HG03196 (cell line): ENCODE results near the gene ZFR2.
"Not testable (repeated sequence)": the region's sequence is repeated elsewhere in the genome, so short reads cannot be mapped to it uniquely, and the experiment has no call there.

Source experiments
- ATAC-seq: cut with Tn5 transposase; IDR thresholded peaks from one replicate; pipeline ENCODE4 v1.9.1; 2021; ENCODE audit not compliant: unreplicated experiment

Gene ZFR2

DNA sequence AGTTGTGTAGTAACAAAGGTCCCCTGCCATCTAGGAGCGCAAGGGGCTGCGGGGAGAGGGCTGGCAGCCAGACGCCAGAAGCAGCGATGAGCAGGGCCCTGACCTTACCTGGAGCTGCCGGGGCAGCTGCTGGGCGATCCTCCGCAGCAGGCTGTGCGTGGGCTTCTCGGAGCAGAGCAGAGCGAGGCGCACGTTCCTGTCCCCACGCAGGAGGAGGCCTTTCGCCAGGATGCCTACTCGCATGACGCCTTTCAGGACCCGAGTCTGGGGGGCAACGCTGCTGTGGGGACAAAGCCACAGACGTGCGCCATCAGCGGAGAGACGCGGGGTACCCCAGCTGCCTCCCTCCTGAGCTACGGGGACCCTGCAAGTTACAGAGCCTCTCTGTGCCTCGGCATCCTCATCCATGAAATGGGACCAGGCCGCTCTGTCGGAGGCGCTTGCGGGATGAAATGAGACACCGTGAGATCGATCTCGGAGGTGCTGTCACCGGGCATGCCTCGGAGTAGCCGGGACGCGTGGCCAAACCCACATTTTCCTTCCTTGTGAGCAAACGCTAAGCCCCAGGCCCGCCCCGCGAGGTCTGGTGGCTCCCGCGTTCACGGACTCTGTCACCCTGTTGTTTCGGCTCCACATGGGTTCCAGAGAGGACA, 52.1 kb downstream of the ZFR2 start:
- no peak for ATAC-seq

- ATAC-seq: not testable (repeated sequence)
Measured at GRCh38 chr19:3816148-3816547, 52.7 kb downstream of the ZFR2 start.

DNA sequence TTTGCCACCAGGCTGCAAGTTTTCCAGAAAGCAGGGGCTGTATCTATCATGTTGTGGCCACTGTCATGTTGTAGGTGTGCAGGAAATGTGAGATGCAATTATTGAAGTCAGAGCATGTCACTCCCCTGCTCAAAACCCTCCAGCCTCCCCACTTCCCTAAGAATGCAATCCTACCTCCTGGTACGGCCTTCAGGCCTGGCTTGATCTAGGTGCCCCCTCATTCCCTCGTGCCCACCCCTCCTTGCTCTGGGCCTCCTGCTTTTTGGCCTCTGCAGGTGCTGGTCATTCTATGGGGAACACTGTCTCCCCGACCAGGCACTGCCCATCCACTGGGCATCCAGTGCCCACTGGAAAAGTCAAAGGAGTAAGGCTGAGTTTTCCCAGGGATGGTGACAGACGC, 54.2 kb downstream of the ZFR2 start:
- no peak for ATAC-seq

DNA sequence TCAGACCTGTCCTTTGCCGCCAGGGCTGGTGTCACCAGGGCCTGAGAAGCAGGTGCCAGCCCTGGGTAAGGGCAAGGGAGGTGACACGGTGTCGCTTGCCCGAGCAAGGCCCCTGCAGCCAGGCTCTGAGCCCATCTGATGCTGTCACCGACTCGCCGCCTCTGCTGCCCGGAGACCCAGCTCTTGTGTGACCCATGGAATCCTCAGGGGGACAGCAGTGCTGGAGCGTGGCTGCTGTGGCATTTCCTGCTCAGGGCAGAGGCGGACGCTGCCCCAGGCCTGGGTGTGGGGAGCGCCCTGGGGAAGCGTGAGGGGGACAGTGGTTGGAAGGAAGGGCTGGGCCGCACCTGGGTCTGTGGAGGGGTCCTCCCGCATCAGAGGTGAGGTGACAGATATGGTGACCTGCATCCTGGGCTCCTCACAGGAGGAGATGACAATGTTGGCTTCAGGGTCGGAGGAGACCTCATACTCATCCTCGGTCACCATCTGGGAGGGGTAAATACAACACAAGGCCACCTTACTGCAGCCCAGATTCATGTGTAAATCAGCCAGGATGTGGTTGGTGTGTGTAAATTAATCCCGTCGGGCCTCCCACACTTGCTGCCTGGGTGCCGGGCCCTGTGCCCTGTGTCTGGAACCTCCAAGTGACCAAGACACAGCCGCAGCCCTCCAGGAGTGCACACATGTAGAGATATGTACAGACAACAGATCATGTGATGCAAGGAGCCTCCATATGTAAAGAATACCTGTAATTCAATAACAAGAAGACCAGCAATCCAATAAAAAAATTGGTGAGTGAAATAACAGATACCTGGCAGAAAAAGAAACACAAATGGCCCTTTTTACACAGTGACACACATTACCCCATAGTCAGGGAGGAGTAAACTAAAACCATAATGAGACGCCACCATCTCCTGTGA, 55.1 kb downstream of the ZFR2 start:
- ATAC-seq: no peak

DNA sequence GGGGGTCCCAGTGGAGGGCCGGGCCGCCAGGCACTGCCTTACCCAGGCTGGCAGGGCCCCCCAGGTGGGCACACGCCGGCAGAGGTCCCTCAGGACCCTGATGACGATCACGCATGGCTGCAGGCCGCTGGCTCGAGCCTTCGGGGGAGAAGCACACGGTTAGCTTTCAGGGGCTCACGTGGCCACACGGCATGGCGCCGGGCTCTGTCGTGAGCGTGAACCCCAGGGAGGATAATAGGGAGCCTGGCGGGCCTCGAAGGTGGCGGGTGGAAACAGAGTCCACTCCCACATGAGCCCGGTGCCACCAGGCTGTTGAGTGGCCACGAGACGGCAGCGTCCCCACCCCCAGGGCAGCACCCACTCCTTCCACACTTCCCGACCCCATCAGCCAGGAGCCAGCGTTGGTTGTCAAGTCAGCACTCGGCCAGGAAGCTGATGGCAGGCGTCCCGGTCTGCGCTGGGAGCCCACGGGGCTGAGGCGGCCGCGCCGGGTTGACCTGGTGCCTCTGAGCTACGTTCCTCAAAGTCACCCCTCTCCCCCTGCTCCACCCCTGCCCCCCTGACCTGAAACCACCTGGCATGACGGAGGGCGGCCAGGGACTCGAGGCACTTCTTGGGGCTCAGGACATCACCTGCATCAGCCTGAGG, 58.0 kb downstream of the ZFR2 start:
- ATAC-seq: no peak

- no peak for ATAC-seq
Measured at GRCh38 chr19:3809881-3810707, 58.7 kb downstream of the ZFR2 start.

GRCh38 chr19:3808420-3809143, 60.3 kb downstream of the ZFR2 start:
- no peak for ATAC-seq

DNA sequence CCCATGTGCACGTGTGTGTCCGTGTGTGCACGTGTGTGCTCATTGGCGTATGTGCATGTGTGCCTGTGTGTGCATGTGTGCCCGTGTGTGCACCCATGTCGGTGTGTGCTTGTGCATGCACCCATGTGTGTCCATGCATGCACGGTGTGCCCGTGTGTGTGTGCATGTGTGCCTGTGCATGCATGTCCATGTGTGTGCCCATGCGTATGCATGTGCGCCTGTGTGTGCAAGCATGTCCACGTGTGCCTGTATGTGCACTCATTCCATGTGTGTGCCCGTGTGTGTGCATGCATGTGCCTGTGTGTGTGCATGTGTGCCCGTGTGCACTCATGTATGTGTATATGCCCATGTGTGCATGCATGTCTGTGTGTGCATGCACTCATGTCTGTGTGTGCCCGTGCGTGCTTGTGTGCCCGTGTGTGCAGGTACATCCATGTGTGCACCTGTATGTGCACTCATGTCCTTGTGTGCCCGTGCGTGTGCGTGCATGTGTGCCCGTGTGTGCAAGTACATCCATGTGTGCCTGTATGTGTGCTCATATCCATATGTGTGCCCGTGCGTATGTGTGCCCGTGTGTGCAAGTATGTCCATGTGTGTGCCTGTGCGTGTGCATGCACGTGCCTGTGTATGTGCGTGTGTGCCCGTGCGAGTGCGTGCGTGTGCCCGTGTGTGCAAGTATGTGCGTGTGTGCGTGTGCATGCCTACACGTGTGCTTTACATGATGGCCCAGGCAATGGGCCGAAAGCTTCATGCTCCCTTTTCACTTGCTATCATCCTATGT, 61.1 kb downstream of the ZFR2 start:
- no peak for ATAC-seq

DNA sequence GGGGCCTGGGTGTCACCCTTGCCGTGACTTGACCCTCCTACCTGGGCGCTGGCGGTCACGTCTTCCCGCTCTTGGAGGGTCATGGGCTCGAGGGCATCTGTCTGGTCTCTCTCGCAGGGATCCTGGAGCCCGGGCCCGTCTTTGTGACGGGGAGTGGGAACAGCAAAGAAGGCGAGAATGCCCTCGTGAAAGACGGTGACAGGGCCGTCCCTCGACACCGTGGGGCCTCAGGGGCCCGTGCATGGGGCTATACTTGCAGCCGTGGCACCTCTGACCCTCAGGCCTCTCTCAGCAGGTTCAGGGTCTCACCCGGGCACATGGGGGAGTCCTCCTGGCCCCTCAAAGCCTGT, 61.7 kb downstream of the ZFR2 start:
- ATAC-seq: no peak

DNA sequence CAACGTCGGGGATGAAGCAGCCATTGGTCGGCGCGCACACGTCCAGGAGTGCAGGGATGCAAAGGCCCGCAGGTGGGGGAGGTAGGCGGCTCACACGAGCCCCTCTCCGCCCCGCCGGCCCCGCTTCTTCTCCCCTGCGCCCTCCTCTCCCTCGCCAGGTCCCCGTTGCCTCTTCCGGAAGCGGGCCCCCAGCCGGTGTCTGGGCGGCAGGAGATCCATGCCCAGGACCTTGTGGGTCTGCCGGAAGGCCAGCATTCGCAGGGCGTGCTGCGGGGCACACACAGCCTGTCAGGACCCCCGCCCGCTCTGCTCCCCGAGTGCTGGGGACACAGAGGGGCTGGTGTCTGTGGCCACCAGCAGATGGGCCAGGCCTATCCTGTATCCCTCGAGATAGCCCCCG, 63.0 kb downstream of the ZFR2 start:
- no peak for ATAC-seq

- ATAC-seq: no peak
Measured at GRCh38 chr19:3804429-3804828, 64.4 kb downstream of the ZFR2 start.

DNA sequence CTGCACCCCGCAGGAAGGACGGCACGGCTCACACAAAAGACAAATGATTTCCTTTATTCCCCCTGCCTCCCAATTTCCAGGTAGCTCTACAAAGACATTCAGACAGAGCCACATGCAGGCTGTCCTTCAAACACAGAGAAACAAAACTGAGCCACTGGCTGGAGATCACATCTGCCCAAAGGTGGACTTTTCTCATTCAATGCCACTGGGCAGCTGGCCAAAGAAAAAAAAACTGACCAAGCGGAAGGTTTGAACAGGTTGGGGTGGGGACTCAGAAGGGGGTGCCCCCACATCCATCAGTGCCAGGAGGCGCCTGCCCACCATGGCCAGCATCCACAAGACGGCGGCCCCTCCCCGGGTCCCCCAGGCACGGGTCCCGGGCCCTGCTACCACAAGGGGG, 64.9 kb downstream of the ZFR2 start:
- ATAC-seq: no peak

DNA sequence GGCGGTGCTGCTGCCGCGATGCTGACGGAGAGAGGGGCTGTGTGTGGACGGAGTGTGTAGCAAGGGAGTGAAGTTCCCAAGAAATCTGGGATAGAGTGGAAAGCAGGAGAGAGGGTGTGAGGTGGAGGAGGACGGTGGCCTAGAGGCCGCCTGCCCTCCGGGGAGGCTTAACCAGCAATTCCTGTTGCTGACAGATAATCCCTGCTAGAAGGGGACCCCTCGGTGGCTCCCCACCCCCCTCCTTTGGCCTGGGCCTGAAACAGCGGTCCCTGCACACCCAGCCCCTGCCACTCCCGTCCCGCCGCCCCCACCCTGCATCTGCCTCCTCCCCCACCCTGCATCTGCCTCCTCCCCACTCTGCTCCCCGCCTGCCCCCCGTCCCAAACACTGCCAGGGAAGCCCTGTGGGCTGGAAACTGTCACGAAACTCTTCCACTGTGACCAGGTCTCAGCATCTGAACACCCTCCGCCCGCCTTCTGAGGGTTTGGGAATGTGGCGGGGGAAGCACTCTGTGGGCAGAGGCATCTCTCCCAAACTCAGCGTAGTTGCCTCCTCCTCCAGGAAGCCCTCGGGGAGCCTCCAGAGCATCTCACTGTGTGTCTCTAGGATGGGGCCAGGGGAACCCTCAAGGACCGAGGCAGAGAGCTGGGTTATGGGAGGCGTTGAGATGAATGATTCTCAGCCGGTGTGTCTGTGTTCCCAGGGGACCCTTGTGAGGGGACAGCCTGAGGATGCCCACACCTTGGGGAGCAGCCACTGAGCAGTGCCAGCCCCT, 65.5 kb downstream of the ZFR2 start:
- no peak for ATAC-seq

DNA sequence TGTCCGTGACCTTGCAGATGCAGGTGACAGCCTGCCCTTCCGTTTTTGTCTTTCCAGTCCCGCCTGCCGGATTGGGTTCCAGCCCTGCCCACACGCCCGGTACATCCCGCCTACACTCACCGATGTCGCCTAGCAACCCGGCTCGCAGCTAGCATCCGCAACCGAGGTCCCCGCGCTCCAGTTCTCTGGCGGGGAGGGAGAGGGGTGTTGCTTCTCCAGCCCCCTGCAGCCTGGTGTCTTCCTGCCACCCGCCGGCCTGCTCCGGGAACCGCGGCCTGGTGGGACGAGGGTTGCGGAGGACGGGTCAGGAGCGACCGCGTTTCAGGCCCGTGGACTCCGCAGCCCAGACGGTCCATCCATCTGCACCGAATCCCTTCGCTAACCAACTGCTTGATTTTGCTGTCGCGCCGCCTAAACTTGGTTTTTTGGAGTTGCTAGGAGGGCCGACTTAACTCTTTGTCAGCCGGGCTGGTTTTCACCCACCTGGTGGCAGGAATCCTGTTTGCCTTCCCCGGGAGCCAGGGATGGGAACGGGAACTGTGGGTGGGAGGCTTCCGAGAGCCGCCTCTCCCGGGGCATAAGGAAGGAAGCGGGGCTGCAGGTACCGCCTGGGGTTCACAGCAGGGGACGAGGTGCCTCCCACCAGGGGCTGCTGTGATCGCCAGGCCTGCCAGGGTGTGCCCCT, 67.3 kb downstream of the ZFR2 start:
- ATAC-seq: no peak

GRCh38 chr19:3800996-3801395, 67.8 kb downstream of the ZFR2 start:
- no peak for ATAC-seq

- no peak for ATAC-seq
Measured at GRCh38 chr19:3798137-3798536, 70.7 kb downstream of the ZFR2 start.

GRCh38 chr19:3796358-3796757, 72.5 kb downstream of the ZFR2 start:
- no peak for ATAC-seq

DNA sequence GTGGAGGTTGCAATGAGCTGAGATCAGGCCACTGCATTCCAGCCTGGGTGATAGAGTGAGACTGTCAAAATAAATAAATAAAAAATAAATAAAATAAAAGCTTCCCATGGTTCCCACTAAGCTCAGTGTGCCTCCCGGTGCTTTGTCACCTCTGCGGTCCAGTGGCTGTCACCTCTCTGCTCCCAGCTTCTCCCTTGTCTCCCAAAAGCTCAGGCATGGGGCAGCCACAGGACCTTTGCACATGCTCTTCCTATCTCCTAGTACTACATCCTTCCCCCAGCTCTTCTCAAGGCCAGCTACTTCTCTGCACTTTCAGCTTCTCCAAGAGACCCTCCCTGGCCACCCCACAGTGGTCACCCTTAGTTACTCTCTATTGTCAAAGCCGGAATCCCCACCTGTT, 75.0 kb downstream of the ZFR2 start:
- ATAC-seq: no peak
